PC-3 (cell line): ENCODE data around the gene USF2. TPM values are rescaled to one million over a fixed set of nuclear protein-coding genes. Genes with fewer than 3 reads are reported as not detected.

Experiments
- ATAC-seq: fragments of 200-7000 bp; cut with Tn5 transposase; 2 replicates; pipeline ENCODE4 v1.9.1; 2020; ENCODE audit warnings: mild to moderate bottlenecking, moderate library complexity
- BruUV-seq: library from RNA; stranded (reverse); fragments of 400-500 nt; replicated peaks from 2 replicates; lab custom pipeline; 2021; lab: Mats Ljungman, UMichigan
- CTCF ChIA-PET: fragments of 300-600 bp; sonication (Branson Sonifier 250); formaldehyde crosslinking; loops from one replicate; lab custom pipeline; 2022; ENCODE audit warnings: antibody characterized with exemption; lab: Charles Lee
- POLR2A ChIA-PET: fragments of 300-600 bp; sonication (Branson Sonifier 250); formaldehyde crosslinking; loops from one replicate; lab custom pipeline; 2022; ENCODE audit warnings: antibody characterized with exemption; ENCODE audit not compliant: unreplicated experiment; lab: Charles Lee
- DNase-seq: peaks from one replicate; pipeline ENCODE4 v3.0.0-alpha.2; 2015
- H2AFZ ChIP-seq: fragments of 300-600 bp; sonication (generic); 2 replicates; pipeline ENCODE4 v1.6.0; 2016; ENCODE audit warnings: antibody characterized with exemption, low read length
- H3F3A ChIP-seq: fragments of 300-600 bp; sonication (generic); one replicate; pipeline ENCODE4 v1.6.0; 2017; ENCODE audit warnings: antibody characterized with exemption, low read length, control low read depth, mild to moderate bottlenecking; ENCODE audit not compliant: unreplicated experiment
- H3K27ac ChIP-seq: fragments of 300-600 bp; sonication (generic); 2 replicates; pipeline ENCODE4 v1.5.1; 2016; ENCODE audit warnings: mild to moderate bottlenecking, low read length
- H3K27me3 ChIP-seq: fragments of 300-600 bp; sonication (generic); 2 replicates; pipeline ENCODE4 v1.6.1; 2016; ENCODE audit warnings: low read length, mixed read lengths
- H3K36me3 ChIP-seq: fragments of 300-600 bp; sonication (generic); 2 replicates; pipeline ENCODE4 v1.6.1; 2016; ENCODE audit warnings: low read depth, mixed run types, low read length, mixed read lengths
- H3K4me1 ChIP-seq: fragments of 300-600 bp; sonication (generic); 2 replicates; pipeline ENCODE4 v1.5.1; 2016; ENCODE audit warnings: low read length; ENCODE audit not compliant: insufficient read depth
- H3K4me2 ChIP-seq: fragments of 300-600 bp; sonication (generic); 2 replicates; pipeline ENCODE4 v1.6.0; 2016; ENCODE audit warnings: low read length
- H3K4me3 ChIP-seq: fragments of 300-600 bp; sonication (generic); 2 replicates; pipeline ENCODE4 v1.5.1; 2016; ENCODE audit warnings: mild to moderate bottlenecking, low read length, mixed read lengths
- H3K79me2 ChIP-seq: fragments of 300-600 bp; sonication (generic); 2 replicates; pipeline ENCODE4 v1.6.1; 2017; ENCODE audit warnings: low read length, mixed read lengths
- H3K9ac ChIP-seq: fragments of 300-600 bp; sonication (generic); 2 replicates; pipeline ENCODE4 v1.6.0; 2016; ENCODE audit warnings: mild to moderate bottlenecking, low read length
- H3K9me2 ChIP-seq: fragments of 300-600 bp; sonication (generic); replicated peaks from 2 replicates; pipeline ENCODE4 v1.6.1; 2016; ENCODE audit warnings: mixed run types, low read length, mixed read lengths
- H3K9me3 ChIP-seq: fragments of 300-600 bp; sonication (generic); 2 replicates; pipeline ENCODE4 v1.6.1; 2016; ENCODE audit warnings: low read length, mixed read lengths
- H4K20me1 ChIP-seq: fragments of 300-600 bp; sonication (generic); 2 replicates; pipeline ENCODE4 v1.6.1; 2016; ENCODE audit warnings: low read length, mixed read lengths
- EZH2 ChIP-seq: fragments of 300-600 bp; sonication (generic); IDR thresholded peaks from one replicate; pipeline ENCODE4 v1.6.1; 2017; ENCODE audit warnings: antibody characterized with exemption, mild to moderate bottlenecking, low read length; ENCODE audit not compliant: unreplicated experiment
- EZH2phosphoT487 ChIP-seq: fragments of 300-600 bp; sonication (generic); IDR thresholded peaks from 2 replicates; pipeline ENCODE4 v1.6.1; 2018; ENCODE audit warnings: mild to moderate bottlenecking, antibody characterized with exemption, low read length, borderline replicate concordance
- intact Hi-C: fragments of 100-400 bp; cut with micrococcal nuclease; formaldehyde crosslinking; loops from 2 replicates; pipeline ENCODE4 v1.9.0; 2023
- total RNA-seq: library from RNA; depleted of rRNA; stranded (reverse); fragments of >200 nt; gene quantifications from 2 replicates; pipeline ENCODE4 v1.2.3, GENCODE V29; 2014
- TF ChIP-seq, protein P1 (sequence below): fragments of 300-600 bp; sonication (generic); conservative IDR thresholded peaks from 2 replicates; pipeline ENCODE4 v1.5.1; 2017; ENCODE audit warnings: antibody characterized with exemption, low read depth, mild to moderate bottlenecking, low read length

Gene USF2
- total RNA-seq, 1 experiment from 2014 or later, result 102 TPM

DNA sequence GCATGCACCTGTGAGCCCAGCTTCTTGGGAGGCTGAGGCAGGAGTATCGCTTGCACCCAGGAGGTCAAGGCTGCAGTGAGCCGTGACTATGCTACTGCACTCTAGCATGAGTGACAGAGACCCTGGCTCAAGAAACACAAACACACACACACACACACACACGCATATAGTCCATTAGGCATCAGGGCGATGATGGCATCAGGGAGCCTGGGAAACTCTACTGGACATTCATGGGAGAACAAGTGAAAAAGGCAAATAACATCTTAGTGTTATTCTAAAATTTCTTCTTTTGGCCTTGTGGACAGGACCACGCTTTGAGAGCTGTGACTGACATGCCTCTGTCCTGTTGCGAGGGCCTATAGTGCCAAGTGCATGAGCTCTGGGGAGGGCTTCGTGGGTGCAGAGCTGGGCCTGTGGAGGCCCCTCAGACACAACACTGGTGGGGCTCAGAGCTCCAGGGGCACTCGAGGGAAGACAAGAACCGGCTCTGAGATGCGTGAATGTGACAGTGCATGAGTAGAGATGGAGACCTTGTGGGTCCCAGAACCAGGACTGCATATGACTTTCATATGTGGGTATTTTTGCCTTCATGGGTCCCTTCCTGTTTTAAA lies 8.0 kb upstream of the USF2 start:
- POLR2A ChIA-PET, result no interaction called here
- intact Hi-C loops, result no loop called here
- Histone ChIP-seq H3K27ac (no peak overlapping the region), H3K27me3 (no peaks in the 10 kb centered on the region), H3K36me3 (no peaks in the 10 kb centered on the region; the same call in 1 of the 2 replicates), H3K79me2 (no peaks in the 10 kb centered on the region), H3F3A (no peaks in the 10 kb centered on the region), H4K20me1 (no peaks in the 10 kb centered on the region), H3K4me1 (peaks cover 4% of the 10 kb centered on the region; the same call in 1 of the 2 replicates), H3K9me3 (no peaks in the 10 kb centered on the region), H3K9ac (no peak overlapping the region), H3K4me2 (no peak overlapping the region), H3K4me3 (no peak overlapping the region), H2AFZ (no peak overlapping the region), H3K9me2 (no peaks in the 10 kb centered on the region)
- no peak for DNase-seq
- CTCF ChIA-PET, result no interaction called here
- ATAC-seq, result no peak
- no peak for TF ChIP-seq EZH2phosphoT487
- TF ChIP-seq EZH2, result no peak
- BruUV-seq, result no TSS peak

DNA sequence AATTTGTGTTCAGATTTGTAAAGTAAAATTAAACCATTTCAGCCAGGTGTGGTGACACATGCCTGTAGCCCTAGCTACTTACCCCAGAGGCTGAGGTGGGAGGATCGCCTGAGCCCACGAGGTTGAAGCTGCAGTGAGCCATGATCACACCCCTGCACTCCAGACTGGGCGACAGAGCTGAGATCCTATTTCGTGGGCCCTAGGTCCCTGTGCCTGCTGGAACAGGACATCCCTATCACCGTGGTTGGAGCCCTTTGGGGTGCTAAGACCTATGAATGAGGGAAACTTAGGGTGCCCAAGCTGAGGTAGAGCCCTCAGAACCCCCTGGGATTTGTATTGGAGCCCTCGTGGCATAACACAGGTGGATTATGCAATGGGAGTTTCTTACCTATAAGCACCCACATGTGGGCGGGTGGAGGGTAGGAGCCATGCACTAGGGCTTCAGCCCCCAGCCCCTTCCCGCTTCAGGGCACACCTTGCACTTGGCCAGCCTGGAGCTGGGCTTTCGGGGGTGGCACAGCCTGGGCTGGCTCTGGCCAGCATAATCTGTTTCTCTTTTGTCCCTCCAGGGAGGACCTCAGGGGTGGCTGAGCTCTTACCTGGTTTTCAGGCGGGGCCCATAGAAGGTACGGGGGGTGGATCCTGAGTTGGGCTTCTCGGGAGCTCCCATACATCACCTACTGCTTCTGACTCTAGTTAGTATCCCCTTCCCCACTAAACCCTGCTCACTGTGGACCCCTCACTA lies 7.2 kb upstream of the USF2 start:
- Histone ChIP-seq H3K4me3 (no peak overlapping the region), H3K9me3 (no peaks in the 10 kb centered on the region), H3K27me3 (no peaks in the 10 kb centered on the region), H4K20me1 (no peaks in the 10 kb centered on the region), H3K79me2 (no peaks in the 10 kb centered on the region), H3K4me1 (peaks cover 6% of the 10 kb centered on the region; the same call in 1 of the 2 replicates), H3F3A (no peaks in the 10 kb centered on the region), H3K9ac (no peak overlapping the region), H3K27ac (no peak overlapping the region), H3K9me2 (no peaks in the 10 kb centered on the region), H3K4me2 (no peak overlapping the region), H3K36me3 (no peaks in the 10 kb centered on the region; the same call in 1 of the 2 replicates), H2AFZ (no peak overlapping the region)
- TF ChIP-seq EZH2 (no peak), EZH2phosphoT487 (no peak)
- TF ChIP-seq, protein P1, sequence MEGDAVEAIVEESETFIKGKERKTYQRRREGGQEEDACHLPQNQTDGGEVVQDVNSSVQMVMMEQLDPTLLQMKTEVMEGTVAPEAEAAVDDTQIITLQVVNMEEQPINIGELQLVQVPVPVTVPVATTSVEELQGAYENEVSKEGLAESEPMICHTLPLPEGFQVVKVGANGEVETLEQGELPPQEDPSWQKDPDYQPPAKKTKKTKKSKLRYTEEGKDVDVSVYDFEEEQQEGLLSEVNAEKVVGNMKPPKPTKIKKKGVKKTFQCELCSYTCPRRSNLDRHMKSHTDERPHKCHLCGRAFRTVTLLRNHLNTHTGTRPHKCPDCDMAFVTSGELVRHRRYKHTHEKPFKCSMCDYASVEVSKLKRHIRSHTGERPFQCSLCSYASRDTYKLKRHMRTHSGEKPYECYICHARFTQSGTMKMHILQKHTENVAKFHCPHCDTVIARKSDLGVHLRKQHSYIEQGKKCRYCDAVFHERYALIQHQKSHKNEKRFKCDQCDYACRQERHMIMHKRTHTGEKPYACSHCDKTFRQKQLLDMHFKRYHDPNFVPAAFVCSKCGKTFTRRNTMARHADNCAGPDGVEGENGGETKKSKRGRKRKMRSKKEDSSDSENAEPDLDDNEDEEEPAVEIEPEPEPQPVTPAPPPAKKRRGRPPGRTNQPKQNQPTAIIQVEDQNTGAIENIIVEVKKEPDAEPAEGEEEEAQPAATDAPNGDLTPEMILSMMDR, result no peak
- DNase-seq (no peak), ATAC-seq (no peak)
- ChIA-PET CTCF (no interaction called here), POLR2A (no interaction called here)
- intact Hi-C loops, result no loop called here
- BruUV-seq, result no TSS peak

DNA sequence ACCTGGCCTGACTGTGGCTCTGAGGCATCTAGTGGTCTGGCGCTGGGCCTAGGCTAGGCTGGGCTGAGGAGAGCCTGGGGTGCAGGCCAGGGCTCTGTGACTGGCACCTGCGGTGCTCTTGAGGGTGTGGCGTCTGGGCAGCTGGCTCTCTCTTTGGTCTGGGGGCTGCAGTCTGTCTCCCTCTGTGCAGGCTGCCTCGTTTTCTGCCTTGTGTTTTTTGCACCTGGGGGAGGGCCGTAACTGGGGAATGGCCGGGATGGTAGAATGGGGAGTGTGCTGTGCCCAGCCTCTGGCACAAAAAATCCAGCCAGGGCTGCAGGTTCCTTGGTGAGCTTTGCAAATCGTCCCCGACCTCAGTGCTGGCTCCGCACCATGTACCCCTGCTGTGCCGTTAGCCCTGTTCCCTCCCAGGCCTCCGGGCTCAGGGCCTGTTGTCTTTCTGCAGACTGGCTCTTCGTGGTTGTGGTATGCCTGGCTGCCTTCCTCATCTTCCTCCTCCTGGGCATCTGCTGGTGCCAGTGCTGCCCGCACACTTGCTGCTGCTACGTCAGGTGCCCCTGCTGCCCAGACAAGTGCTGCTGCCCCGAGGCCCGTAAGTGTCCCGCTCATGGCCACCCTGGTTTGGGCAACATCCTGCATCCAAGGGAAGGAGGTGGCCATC lies 6.5 kb upstream of the USF2 start:
- CTCF ChIA-PET, result no interaction called here
- intact Hi-C loops, result no loop called here
- ATAC-seq, result no peak

More for the DNA sequence above, 6.5 kb upstream of the USF2 start:
- POLR2A ChIA-PET, result no interaction called here
- BruUV-seq, result no TSS peak
- H3K79me2 ChIP-seq, result peaks cover 3% of the 10 kb centered on the region; the same call in 1 of the 2 replicates
- no peaks in the 10 kb centered on the region for H3K27me3 ChIP-seq
- H3K9ac ChIP-seq, result no peak overlapping the region
- H3K4me1 ChIP-seq, result peaks cover 12% of the 10 kb centered on the region; the same call in 1 of the 2 replicates
- no peak overlapping the region for H2AFZ ChIP-seq
- no peak overlapping the region for H3K27ac ChIP-seq
- no peaks in the 10 kb centered on the region; the same call in 1 of the 2 replicates for H3K36me3 ChIP-seq
- H3K9me3 ChIP-seq, result no peaks in the 10 kb centered on the region
- TF ChIP-seq EZH2phosphoT487 (no peak), EZH2 (no peak)
- TF ChIP-seq, protein P1, result no peak
- H3K4me3 ChIP-seq, result no peak overlapping the region
- no peaks in the 10 kb centered on the region for H3K9me2 ChIP-seq
- no peak overlapping the region for H3K4me2 ChIP-seq
- H4K20me1 ChIP-seq, result no peaks in the 10 kb centered on the region
- H3F3A ChIP-seq, result no peaks in the 10 kb centered on the region
- no peak for DNase-seq
